PFSK-1 (cell line): Measurements from ENCODE around the gene MKS1.

Source experiments
- FOXP2 ChIP-seq: optimal IDR thresholded peaks from 2 replicates; pipeline ENCODE3; 2011; ENCODE audit warnings: borderline replicate concordance, control low read depth, inconsistent platforms; ENCODE audit not compliant: insufficient read depth; ENCODE audit errors: extremely low read length, extremely low read depth
- POLR2AphosphoS5 ChIP-seq: IDR thresholded peaks from 2 replicates; pipeline ENCODE4 v1.6.1; 2012; ENCODE audit warnings: low read depth, mild to moderate bottlenecking, control low read depth, low read length, moderate library complexity
- SIN3A ChIP-seq: IDR thresholded peaks from 2 replicates; pipeline ENCODE4 v1.6.1; 2012; ENCODE audit warnings: mild to moderate bottlenecking, low read length, moderate library complexity, borderline replicate concordance; ENCODE audit not compliant: insufficient read depth
- TAF1 ChIP-seq: IDR thresholded peaks from 2 replicates; pipeline ENCODE4 v1.6.1; 2012; ENCODE audit warnings: low read length, control low read depth, borderline replicate concordance; ENCODE audit not compliant: insufficient read depth
- TF ChIP-seq, protein P1 (sequence below), 2 experiments: IDR thresholded peaks; 2 replicates each; pipeline versions ENCODE4 v1.6.1 to v1.8.0; 2011 to 2012; ENCODE audit warnings: low read depth in 2 of 2, low read length in 2 of 2, control low read depth in 1 of 2, inconsistent platforms in 1 of 2, mild to moderate bottlenecking in 1 of 2, moderate library complexity in 1 of 2; ENCODE audit not compliant: insufficient read depth in 1 of 2

Gene MKS1

DNA sequence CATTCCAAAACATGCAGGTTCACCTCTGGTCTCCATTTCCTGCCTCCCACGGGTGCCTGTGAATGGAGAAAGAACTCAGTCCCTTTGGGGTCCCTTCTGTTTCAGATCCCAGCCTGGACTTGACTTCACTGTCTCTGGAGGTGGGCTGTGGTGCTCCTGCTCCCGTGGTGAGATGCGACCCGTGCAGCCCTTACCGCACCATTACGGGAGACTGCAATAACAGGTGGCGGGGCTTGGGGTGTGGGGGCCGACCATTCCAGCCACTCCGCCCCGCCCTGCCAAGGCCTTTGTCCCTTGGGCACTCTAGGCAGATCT, 29.9 kb upstream of the MKS1 start:
- no peak for TF ChIP-seq POLR2AphosphoS5
- no peak for TF ChIP-seq FOXP2
- TF ChIP-seq, protein P1, sequence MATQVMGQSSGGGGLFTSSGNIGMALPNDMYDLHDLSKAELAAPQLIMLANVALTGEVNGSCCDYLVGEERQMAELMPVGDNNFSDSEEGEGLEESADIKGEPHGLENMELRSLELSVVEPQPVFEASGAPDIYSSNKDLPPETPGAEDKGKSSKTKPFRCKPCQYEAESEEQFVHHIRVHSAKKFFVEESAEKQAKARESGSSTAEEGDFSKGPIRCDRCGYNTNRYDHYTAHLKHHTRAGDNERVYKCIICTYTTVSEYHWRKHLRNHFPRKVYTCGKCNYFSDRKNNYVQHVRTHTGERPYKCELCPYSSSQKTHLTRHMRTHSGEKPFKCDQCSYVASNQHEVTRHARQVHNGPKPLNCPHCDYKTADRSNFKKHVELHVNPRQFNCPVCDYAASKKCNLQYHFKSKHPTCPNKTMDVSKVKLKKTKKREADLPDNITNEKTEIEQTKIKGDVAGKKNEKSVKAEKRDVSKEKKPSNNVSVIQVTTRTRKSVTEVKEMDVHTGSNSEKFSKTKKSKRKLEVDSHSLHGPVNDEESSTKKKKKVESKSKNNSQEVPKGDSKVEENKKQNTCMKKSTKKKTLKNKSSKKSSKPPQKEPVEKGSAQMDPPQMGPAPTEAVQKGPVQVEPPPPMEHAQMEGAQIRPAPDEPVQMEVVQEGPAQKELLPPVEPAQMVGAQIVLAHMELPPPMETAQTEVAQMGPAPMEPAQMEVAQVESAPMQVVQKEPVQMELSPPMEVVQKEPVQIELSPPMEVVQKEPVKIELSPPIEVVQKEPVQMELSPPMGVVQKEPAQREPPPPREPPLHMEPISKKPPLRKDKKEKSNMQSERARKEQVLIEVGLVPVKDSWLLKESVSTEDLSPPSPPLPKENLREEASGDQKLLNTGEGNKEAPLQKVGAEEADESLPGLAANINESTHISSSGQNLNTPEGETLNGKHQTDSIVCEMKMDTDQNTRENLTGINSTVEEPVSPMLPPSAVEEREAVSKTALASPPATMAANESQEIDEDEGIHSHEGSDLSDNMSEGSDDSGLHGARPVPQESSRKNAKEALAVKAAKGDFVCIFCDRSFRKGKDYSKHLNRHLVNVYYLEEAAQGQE (IDR thresholded peaks at IDR 0.05; ENCODE audit: insufficient read depth in 1 of 2, low read depth in 2 of 2, low read length in 2 of 2), result no peak
- TF ChIP-seq SIN3A, result no peak
- TF ChIP-seq TAF1, result no peak

DNA sequence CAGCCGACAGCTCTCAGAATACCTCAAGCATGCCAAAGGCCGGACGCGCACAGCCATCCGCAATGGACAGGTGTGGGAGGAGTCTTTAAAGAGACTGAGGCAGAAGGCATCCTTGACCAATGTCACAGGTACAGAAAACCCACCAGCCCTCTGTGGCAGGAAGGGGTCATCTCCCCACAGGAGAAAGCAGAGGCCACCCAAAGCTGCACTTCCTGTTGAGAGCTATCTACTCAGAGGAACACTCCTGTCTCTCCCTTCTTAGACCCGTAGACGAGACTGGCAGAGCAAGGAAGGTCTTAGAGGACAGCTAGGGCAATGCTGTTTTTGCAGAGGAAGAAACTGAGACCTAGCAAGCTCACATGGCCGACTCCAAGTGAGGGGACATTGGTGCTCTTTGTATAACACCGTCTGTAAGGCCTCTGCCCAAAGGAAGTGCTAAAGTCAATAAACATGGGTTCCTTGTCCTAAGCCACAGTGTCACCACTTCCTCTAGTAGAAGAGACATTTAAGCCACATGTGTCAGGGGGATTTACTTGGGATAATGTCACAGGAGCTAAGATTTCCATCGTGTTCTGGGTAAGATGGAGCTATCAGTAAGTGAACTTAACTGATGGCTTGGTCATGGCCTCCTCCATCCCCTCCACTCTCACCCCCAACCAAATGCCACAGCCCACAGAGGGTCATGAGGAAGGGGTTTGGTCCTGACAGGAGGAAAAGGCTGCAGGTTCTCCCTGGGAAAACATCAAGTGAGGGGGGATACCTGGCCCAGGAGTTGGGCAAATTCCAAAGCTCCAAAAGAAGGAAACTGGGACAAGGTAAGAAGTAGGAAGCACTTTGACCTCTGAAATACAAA, 28.7 kb upstream of the MKS1 start:
- no peak for TF ChIP-seq POLR2AphosphoS5
- no peak for TF ChIP-seq TAF1
- TF ChIP-seq, protein P1 (IDR thresholded peaks at IDR 0.05; ENCODE audit: insufficient read depth in 1 of 2, low read depth in 2 of 2, low read length in 2 of 2), result no peak
- no peak for TF ChIP-seq FOXP2
- TF ChIP-seq SIN3A, result no peak

DNA sequence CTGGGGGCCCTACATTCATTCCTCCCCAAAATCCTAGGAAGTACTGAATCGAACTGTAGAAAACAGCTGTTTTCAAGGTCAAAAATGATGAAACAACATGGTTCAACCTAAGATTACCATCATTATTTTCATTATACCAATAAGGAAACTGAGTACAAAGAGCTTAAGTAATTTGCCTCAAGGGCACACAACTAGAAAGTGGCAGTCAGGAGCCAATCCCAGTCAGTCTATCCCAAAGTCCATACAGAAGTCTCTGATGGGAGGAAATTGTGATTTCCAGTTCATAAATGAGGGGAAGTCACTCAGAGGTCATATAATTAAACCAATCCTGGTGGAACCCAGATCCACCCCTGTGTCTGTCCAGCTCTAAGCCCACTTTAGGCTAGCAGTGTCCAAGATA, 27.7 kb upstream of the MKS1 start:
- no peak for TF ChIP-seq POLR2AphosphoS5

DNA sequence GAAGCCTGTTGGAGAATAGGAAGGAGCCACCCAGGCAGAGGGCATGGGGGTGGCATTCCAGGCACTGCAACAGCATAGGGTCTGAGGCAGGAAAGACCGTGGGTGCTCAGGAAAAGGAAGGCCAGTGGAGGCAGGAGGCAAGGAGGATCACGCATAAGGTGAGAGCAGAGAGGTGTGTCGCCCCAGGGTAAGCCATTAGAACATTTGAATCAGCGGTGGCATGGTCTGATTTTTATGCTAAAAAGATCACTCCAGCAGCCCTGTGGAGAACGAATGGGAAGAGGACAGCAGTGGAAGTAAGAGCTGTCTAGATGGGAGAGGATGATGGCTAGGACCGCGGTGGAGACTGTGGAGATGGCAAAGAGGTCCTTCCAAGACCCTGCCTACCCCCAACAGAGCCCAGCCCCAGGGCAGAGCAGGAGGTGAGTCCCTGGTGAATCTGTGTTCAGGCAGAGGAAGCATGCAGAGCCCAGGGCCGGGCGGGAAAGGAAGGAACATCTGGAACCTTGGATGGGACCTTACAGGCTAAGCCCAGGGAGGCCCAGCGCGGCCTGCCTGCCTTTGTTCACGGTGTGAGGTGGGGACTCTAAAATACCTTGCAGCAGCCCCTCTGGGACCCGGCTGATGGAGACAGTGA, 27.2 kb upstream of the MKS1 start:
- TF ChIP-seq, protein P1 (IDR thresholded peaks at IDR 0.05; ENCODE audit: insufficient read depth in 1 of 2, low read depth in 2 of 2, low read length in 2 of 2), result no peak
- no peak for TF ChIP-seq TAF1
- TF ChIP-seq FOXP2, result no peak

DNA sequence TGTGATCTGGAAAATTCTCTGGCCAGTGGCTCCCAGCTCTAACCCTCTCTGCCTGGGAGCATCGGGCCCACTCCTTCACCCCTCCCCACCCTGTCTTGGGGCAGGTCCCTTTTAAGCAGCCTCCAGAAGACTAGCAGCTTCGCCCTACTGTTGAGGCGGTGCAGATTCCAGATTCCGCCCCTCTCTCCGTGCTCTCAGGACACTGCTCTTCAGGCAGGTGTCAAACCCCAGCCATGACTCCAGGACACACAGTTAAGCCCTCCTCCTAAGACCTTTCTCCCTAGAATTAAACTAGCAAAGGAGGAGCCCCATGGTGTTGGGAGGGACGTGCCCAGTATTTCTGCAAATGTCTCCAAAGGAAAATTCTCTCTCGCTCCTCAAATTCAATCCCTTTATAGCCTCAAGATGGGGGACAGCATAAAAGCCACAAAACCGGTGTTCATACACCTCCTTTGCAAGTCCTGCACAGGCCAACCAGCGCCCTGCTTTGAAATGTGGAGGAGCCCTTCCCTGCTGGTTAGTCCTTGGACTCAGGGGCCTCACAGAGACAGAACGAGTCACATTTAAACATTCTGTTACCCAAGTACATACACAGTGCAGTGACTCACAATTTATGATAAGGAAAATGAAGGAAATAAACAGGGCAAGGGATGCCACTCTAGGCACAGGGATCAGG, 26.5 kb upstream of the MKS1 start:
- TF ChIP-seq FOXP2 (no peak), POLR2AphosphoS5 (no peak), SIN3A (no peak), TAF1 (no peak)
- TF ChIP-seq, protein P1 (IDR thresholded peaks at IDR 0.05; ENCODE audit: insufficient read depth in 1 of 2, low read depth in 2 of 2, low read length in 2 of 2), result no peak
